ENCODE data around the gene KRT7. TPM values are rescaled to one million over a fixed set of nuclear protein-coding genes. Genes with fewer than 3 reads are reported as not detected.

The KRT7 gene
- total and polyA plus RNA-seq, 2 donors (not counting 1 experiment from before 2014, with no cell fraction given), result not detected

GRCh38 chr12:52260361-52261207, 27.5 kb downstream of the KRT7 start:
- Histone ChIP-seq H3K9me3 (ENCODE audit: control extremely low read depth in 1 of 3, control insufficient read depth in 2 of 3, insufficient read depth in 1 of 3, low read length in 2 of 3) (peaks cover 0 to 11% (median 0%) of the 10 kb centered on the region in 3 donors), H3K4me1 (ENCODE audit: control insufficient read depth in 2 of 2, insufficient read depth in 2 of 2, low read length in 2 of 2) (no peaks in the 10 kb centered on the region), H3K9ac (ENCODE audit: low read length) (no peak overlapping the region), H4K20me1 (ENCODE audit: control insufficient read depth, insufficient read depth, low read length, poor library complexity, severe bottlenecking) (no peaks in the 10 kb centered on the region), H3K4me3 (ENCODE audit: control extremely low read depth in 1 of 5, extremely low read depth in 1 of 5, insufficient read depth in 1 of 5, low read depth in 2 of 5, low read length in 4 of 5) (no peak overlapping the region), H3K27ac (ENCODE audit: low read length in 2 of 2) (no peak overlapping the region), H3K79me2 (ENCODE audit: control insufficient read depth, insufficient read depth, low read length) (no peaks in the 10 kb centered on the region), H3K4me2 (replicated peaks; ENCODE audit: low read depth, low read length, poor library complexity, severe bottlenecking) (no peak overlapping the region), H3K27me3 (replicated peaks in 1 of 4; ENCODE audit: control extremely low read depth in 1 of 4, control insufficient read depth in 3 of 4, insufficient read depth in 4 of 4, low read length in 3 of 4) (peaks cover 0 to 46% (median 6%) of the 10 kb centered on the region in 4 experiments), H2AFZ (ENCODE audit: insufficient read depth, low read depth, low read length, poor library complexity, severe bottlenecking) (no peak overlapping the region), H3K36me3 (replicated peaks in 1 of 2; ENCODE audit: control extremely low read depth in 1 of 2, control insufficient read depth in 1 of 2, extremely low read depth in 1 of 2, insufficient read depth in 2 of 2, low read length in 1 of 2) (no peaks in the 10 kb centered on the region)
- POLR2A ChIA-PET, result no interaction called here
- DNase-seq (no peak), ATAC-seq (ENCODE audit: low read depth) (no peak)
- WGBS (ENCODE audit: insufficient coverage), result 32% methylated on average over 4 of the region's 9 CpGs
- no peak for TF ChIP-seq EZH2 (IDR thresholded peaks at IDR 0.05; ENCODE audit: borderline replicate concordance, insufficient read depth, low read depth, low read length, poor library complexity, severe bottlenecking)
- TF ChIP-seq CTCF (IDR thresholded peaks at IDR 0.05), result no peak
- H3K27me3 Mint-ChIP-seq, result peaks cover 59% of the 10 kb centered on the region
- H3K4me1 Mint-ChIP-seq, result no peaks in the 10 kb centered on the region
- H3K9me3 Mint-ChIP-seq (ENCODE audit: insufficient read depth), result no peaks in the 10 kb centered on the region
- no peak overlapping the region for H3K4me3 Mint-ChIP-seq
- intact Hi-C loops (cut with micrococcal nuclease), result no loop called here
- no peak overlapping the region for H3K27ac Mint-ChIP-seq
- CTCF ChIA-PET, result no interaction called here

- no peak for ATAC-seq (ENCODE audit: low read depth)
- WGBS (ENCODE audit: insufficient coverage), result no CpG with 5 or more reads among the region's 1 CpG
- H3K79me2 ChIP-seq (ENCODE audit: control insufficient read depth, insufficient read depth, low read length), result no peaks in the 10 kb centered on the region
- no peaks in the 10 kb centered on the region for H3K36me3 ChIP-seq (replicated peaks in 1 of 2; ENCODE audit: control extremely low read depth in 1 of 2, control insufficient read depth in 1 of 2, extremely low read depth in 1 of 2, insufficient read depth in 2 of 2, low read length in 1 of 2)
- TF ChIP-seq EZH2 (IDR thresholded peaks at IDR 0.05; ENCODE audit: borderline replicate concordance, insufficient read depth, low read depth, low read length, poor library complexity, severe bottlenecking) (no peak), CTCF (IDR thresholded peaks at IDR 0.05) (no peak)
- POLR2A ChIA-PET, result no interaction called here
- peaks cover 0 to 44% (median 6%) of the 10 kb centered on the region in 4 experiments for H3K27me3 ChIP-seq (replicated peaks in 1 of 4; ENCODE audit: control extremely low read depth in 1 of 4, control insufficient read depth in 3 of 4, insufficient read depth in 4 of 4, low read length in 3 of 4)
- peaks cover 53% of the 10 kb centered on the region for H3K27me3 Mint-ChIP-seq
- H3K4me3 ChIP-seq (ENCODE audit: control extremely low read depth in 1 of 5, extremely low read depth in 1 of 5, insufficient read depth in 1 of 5, low read depth in 2 of 5, low read length in 4 of 5), result no peak overlapping the region
- no peak overlapping the region for H3K27ac ChIP-seq (ENCODE audit: low read length in 2 of 2)
- DNase-seq, result no peak
- no peaks in the 10 kb centered on the region for H3K4me1 Mint-ChIP-seq
- no peak overlapping the region for H3K4me3 Mint-ChIP-seq
- H3K9ac ChIP-seq (ENCODE audit: low read length), result no peak overlapping the region
- intact Hi-C loops (cut with micrococcal nuclease), result no loop called here
- peaks cover 0 to 11% (median 0%) of the 10 kb centered on the region in 3 donors for H3K9me3 ChIP-seq (ENCODE audit: control extremely low read depth in 1 of 3, control insufficient read depth in 2 of 3, insufficient read depth in 1 of 3, low read length in 2 of 3)
- H4K20me1 ChIP-seq (ENCODE audit: control insufficient read depth, insufficient read depth, low read length, poor library complexity, severe bottlenecking), result no peaks in the 10 kb centered on the region
- CTCF ChIA-PET, result no interaction called here
- no peak overlapping the region for H3K4me2 ChIP-seq (replicated peaks; ENCODE audit: low read depth, low read length, poor library complexity, severe bottlenecking)
- H2AFZ ChIP-seq (ENCODE audit: insufficient read depth, low read depth, low read length, poor library complexity, severe bottlenecking), result no peak overlapping the region
- H3K9me3 Mint-ChIP-seq (ENCODE audit: insufficient read depth), result no peaks in the 10 kb centered on the region
- H3K27ac Mint-ChIP-seq, result no peak overlapping the region
- no peaks in the 10 kb centered on the region for H3K4me1 ChIP-seq (ENCODE audit: control insufficient read depth in 2 of 2, insufficient read depth in 2 of 2, low read length in 2 of 2)
Observed at GRCh38 chr12:52261208-52261484, 28.1 kb downstream of the KRT7 start.
